GM19468 (cell line): Measurements from ENCODE around the gene SPDYE17.
"Not testable (repeated sequence)": the region's sequence is repeated elsewhere in the genome, so short reads cannot be mapped to it uniquely, and the experiment has no call there.

ENCODE experiments used
- ATAC-seq: cut with Tn5 transposase; IDR thresholded peaks from one replicate; pipeline ENCODE4 v1.9.1; 2021; ENCODE audit warnings: mild to moderate bottlenecking, moderate library complexity, moderate number of reproducible peaks; ENCODE audit not compliant: unreplicated experiment; ENCODE audit errors: extremely low read depth

Gene SPDYE17

DNA sequence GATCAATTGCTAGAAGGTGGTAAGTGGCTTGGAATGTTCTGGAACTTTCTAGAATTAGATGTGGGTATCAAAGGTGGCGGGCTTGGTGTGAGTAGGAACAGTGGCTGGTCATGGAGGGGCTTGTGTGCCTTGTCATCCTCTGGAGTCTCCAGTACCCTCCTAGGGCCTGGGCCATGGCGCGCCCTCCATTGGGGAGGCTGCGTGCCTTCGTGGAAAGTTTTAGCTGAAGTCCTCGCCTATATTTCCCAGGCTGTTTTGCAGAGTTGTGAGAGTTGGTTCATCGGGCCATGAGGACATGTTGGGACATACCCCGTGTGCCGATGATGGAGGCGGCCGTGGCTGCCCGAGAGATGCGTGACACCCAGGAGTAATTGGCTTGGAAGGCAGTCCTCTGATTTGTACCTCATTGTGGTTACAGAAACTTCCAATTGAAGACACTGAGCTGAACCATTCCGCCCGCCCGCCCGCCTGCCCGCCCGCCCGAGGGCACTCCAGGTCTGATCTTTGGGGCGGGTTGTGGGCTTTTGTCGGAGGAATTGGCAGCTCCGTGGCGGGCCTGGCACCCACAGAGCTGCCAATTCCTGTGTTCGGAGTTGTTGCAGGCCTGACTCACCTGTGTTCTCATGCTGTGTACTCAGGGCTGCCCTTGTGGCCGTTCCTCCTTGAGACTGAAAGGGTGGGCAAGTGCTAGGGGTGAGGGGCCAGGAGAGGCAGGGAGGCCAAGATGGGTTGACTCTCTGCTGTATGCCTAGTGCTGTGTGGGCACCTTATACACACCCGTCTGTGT is 57.2 kb downstream of the SPDYE17 start:
- not testable (repeated sequence) for ATAC-seq

DNA sequence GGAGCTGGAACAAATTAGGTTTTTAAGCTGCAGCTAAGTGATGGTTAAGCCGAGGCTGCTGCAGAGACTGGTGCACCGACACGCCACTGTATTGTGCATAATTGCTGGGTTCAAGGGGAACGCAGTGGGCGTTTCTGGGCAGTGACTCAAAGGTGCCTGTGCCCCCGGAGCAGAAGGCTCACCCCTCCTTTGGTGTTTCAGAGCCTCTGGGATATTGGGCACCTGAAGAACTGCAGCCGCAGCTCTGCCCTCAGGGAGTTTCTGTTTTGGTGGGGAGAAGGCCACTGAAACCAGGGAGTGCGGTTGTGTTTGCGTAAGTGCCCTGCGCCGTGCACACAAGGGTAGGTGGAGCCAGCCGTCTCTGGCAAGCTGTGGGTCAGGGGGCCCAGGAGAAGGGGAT is 57.8 kb downstream of the SPDYE17 start:
- not testable (repeated sequence) for ATAC-seq

DNA sequence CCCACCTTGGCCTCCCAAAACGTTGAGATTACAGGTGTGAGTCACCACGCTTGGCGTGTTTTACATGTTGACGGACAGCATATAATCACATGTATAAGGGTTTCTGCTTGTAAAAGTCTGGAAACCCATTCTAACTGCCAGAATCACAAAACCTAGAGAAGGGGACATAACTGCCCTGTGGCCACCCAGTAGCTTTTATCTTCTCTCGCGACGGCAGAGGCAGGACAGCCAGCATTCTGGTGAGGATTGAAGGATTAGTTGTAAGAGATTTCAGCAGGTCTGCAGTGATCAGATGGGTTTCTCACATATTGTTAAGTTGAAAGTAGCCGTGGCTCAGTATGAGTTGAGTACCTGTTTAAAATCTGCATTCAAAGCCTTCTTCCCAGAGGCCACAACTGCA is 59.8 kb downstream of the SPDYE17 start:
- not testable (repeated sequence) for ATAC-seq
